Measurements from ENCODE around the gene ARHGAP32.

GRCh38 chr11:128985880-128986279, 206.2 kb downstream of the ARHGAP32 start:
- no peak for TF ChIP-seq EZH2phosphoT487 (IDR thresholded peaks at IDR 0.05; ENCODE audit: insufficient read depth, low read depth)
- TF ChIP-seq EZH2 (IDR thresholded peaks at IDR 0.05; ENCODE audit: insufficient read depth, poor library complexity, severe bottlenecking) = no peak
